Progenitor cell of endocrine pancreas (in vitro differentiated cells): ENCODE results near the gene MROH9. TPM values are rescaled to one million over a fixed set of nuclear protein-coding genes. Genes with fewer than 3 reads are reported as not detected.

Source experiments
- DNase-seq: peaks from one replicate; pipeline ENCODE4 v3.0.0; 2021; ENCODE audit warnings: low spot score; ENCODE audit not compliant: unreplicated experiment
- H3K27ac Mint-ChIP-seq: 2 replicates; pipeline ENCODE4 v1.8.0; 2021; ENCODE audit warnings: mild to moderate bottlenecking, moderate library complexity, mixed read lengths
- H3K27me3 Mint-ChIP-seq: 2 replicates; pipeline ENCODE4 v1.8.0; 2021; ENCODE audit warnings: mixed read lengths
- H3K36me3 Mint-ChIP-seq: 2 replicates; pipeline ENCODE4 v1.8.0; 2022; ENCODE audit warnings: mixed read lengths; ENCODE audit not compliant: insufficient read depth
- H3K4me1 Mint-ChIP-seq: 2 replicates; pipeline ENCODE4 v1.8.0; 2021; ENCODE audit warnings: low read depth, mixed read lengths
- H3K4me3 Mint-ChIP-seq: 2 replicates; pipeline ENCODE4 v1.8.0; 2021; ENCODE audit warnings: low read depth, mild to moderate bottlenecking, moderate library complexity, mixed read lengths
- H3K9me3 Mint-ChIP-seq: 2 replicates; pipeline ENCODE4 v1.8.0; 2021; ENCODE audit warnings: low read depth, mixed read lengths
- total RNA-seq: library from RNA; stranded (reverse); gene quantifications from 2 replicates; pipeline ENCODE4 v1.2.1, GENCODE V29; 2021
- TF ChIP-seq, protein P1 (sequence below): fragments of 200-600 bp; sonication (generic); IDR thresholded peaks from one replicate; pipeline ENCODE4 v1.5.0; 2021; ENCODE audit warnings: antibody characterized with exemption, mild to moderate bottlenecking; ENCODE audit not compliant: unreplicated experiment

The MROH9 gene
- total RNA-seq, 1 donor from 2014 or later = not detected

DNA sequence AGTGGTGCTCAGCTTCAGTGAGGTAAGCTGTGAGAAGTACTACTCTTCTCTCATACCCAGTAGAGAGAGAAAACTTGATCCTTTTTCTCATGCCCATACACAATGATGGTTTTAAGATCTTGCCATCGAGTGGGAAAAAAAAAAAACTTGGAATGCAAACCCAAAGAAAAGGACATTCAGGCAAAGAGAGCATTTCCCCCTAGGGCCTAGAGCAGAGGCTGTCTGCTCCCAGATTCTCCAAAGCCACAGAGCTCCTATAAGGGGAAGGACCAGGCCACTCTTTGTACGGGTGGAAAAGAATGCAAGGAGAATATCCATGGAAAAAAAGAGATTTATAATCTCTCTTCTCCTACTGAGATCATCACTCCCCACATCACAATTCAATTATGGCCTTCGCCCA lies 34.9 kb downstream of the MROH9 start:
- Mint-ChIP-seq H3K27ac (no peak overlapping the region), H3K4me3 (no peak overlapping the region), H3K27me3 (peaks cover 11% of the 10 kb centered on the region), H3K4me1 (peaks cover 5% of the 10 kb centered on the region), H3K9me3 (peaks cover 3% of the 10 kb centered on the region), H3K36me3 (no peaks in the 10 kb centered on the region)
- TF ChIP-seq, protein P1, sequence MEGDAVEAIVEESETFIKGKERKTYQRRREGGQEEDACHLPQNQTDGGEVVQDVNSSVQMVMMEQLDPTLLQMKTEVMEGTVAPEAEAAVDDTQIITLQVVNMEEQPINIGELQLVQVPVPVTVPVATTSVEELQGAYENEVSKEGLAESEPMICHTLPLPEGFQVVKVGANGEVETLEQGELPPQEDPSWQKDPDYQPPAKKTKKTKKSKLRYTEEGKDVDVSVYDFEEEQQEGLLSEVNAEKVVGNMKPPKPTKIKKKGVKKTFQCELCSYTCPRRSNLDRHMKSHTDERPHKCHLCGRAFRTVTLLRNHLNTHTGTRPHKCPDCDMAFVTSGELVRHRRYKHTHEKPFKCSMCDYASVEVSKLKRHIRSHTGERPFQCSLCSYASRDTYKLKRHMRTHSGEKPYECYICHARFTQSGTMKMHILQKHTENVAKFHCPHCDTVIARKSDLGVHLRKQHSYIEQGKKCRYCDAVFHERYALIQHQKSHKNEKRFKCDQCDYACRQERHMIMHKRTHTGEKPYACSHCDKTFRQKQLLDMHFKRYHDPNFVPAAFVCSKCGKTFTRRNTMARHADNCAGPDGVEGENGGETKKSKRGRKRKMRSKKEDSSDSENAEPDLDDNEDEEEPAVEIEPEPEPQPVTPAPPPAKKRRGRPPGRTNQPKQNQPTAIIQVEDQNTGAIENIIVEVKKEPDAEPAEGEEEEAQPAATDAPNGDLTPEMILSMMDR = no peak
- DNase-seq = no peak

DNA sequence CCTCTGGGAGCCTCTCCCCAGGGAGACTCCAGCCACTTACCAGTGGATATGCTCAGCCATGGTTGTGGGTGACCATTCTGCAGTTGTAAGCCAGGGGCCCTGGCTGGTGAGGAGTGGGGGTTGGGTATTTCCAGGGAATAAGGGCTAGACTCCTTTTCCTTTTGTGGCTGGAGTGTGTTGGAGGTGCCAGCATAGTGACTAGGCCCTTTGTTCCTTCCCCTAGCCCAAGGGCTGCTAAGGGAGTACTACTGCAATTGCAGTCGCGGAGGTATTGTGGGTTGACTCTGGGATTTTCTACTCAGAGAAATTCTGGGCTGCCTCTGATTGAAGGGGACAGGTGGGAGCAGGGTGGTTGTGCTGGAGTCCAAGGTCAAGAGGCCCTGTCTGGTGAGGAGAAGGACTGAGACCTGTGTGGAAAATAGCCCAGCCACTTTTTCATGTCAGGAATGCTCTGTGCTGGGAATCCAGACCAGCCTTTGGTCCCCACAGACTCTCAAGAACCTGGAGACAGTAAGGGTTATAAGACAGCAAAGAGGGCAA lies 43.1 kb downstream of the MROH9 start:
- no peak for DNase-seq
- TF ChIP-seq, protein P1 = no peak
- Mint-ChIP-seq H3K4me3 (no peak overlapping the region), H3K36me3 (no peaks in the 10 kb centered on the region), H3K27ac (no peak overlapping the region), H3K4me1 (no peaks in the 10 kb centered on the region), H3K27me3 (no peaks in the 10 kb centered on the region), H3K9me3 (peaks cover 35% of the 10 kb centered on the region)

DNA sequence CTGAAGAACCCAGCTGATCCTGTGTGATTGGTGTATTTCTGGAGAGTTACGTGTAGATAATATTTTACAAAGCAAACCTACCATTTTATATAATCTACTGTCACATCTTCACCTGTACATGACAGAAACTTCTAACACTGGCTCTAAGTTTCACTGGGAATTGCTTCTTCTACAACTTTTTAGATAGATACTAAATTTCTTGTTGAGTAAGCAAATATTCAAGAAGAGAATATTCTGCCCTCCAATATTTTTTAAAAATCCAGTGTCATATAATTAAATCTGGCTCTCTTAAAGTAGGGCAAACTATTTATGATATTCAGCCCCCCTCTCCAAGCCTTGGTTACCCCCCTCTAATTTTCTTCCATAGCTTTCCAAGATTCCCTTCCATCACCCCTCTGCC lies 50.1 kb downstream of the MROH9 start:
- Mint-ChIP-seq H3K27me3 (no peaks in the 10 kb centered on the region), H3K27ac (no peak overlapping the region), H3K4me3 (no peak overlapping the region), H3K9me3 (peaks cover 9% of the 10 kb centered on the region), H3K4me1 (no peaks in the 10 kb centered on the region), H3K36me3 (no peaks in the 10 kb centered on the region)
- no peak for DNase-seq
- TF ChIP-seq, protein P1 = no peak

DNA sequence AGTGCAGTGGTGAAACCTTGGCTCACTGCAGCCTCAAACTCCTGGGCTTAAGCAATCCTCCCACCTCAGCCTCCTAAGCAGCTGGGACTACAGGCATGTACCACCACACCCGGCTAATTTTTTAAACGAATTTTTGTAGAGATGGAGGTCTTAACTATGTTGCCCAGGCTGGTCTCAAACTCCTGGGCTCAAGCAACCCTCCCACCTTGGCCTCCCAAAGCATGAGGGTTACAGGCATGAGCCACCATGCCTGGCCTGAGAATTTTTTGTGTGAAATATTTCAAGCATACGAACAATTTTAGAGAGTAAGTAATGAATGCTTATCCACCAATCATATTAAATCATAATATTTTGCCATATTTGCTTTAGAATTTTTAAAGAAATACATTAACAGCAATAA lies 51.6 kb downstream of the MROH9 start:
- H3K27me3 Mint-ChIP-seq = no peaks in the 10 kb centered on the region
- TF ChIP-seq, protein P1 = no peak
- no peaks in the 10 kb centered on the region for H3K4me1 Mint-ChIP-seq
- H3K9me3 Mint-ChIP-seq = no peaks in the 10 kb centered on the region
- H3K36me3 Mint-ChIP-seq = no peaks in the 10 kb centered on the region
- no peak overlapping the region for H3K27ac Mint-ChIP-seq
- DNase-seq = no peak
- no peak overlapping the region for H3K4me3 Mint-ChIP-seq

DNA sequence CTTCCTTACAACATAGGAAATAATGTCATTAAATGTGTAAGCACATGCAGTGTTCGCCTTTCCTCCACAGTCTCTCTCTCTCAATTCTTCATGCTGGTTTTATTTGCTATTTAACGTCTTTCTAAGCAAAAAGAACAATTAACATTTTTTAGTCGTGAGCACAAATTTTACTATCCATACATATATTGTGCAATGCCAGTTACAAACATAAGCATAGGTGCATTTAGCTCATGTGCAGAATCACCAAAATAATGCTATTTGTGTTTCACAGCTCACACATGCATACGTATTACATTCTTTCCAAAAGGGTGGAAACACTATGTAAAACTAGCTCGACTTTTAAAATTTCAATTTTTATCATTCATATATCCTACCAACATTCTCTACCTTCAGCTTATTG lies 52.1 kb downstream of the MROH9 start:
- Mint-ChIP-seq H3K4me1 (no peaks in the 10 kb centered on the region), H3K4me3 (no peak overlapping the region), H3K36me3 (no peaks in the 10 kb centered on the region), H3K27ac (no peak overlapping the region), H3K9me3 (no peaks in the 10 kb centered on the region), H3K27me3 (no peaks in the 10 kb centered on the region)
- DNase-seq = no peak
- TF ChIP-seq, protein P1 = no peak
